Activated T-cell treated with anti-CD3 and anti-CD28 coated beads, Interleukin-2, amount 50 U/mL, for 1 hour (primary cell): ENCODE measurements around the gene KIF13A.

Source experiments
- DNase-seq: peaks from one replicate; pipeline ENCODE4 v3.0.0-alpha.2; 2020

KIF13A gene

GRCh38 chr6:17714879-17715851 lies 272.3 kb downstream of the KIF13A start:
- no peak for DNase-seq

GRCh38 chr6:17714177-17714576 lies 273.3 kb downstream of the KIF13A start:
- DNase-seq = no peak

GRCh38 chr6:17712576-17712975 lies 274.9 kb downstream of the KIF13A start:
- DNase-seq = no peak

GRCh38 chr6:17710331-17710730 lies 277.1 kb downstream of the KIF13A start:
- no peak for DNase-seq

- no peak for DNase-seq
Observed at GRCh38 chr6:17709476-17709875, 278.0 kb downstream of the KIF13A start.
